Measurements from ENCODE around the gene C17orf107.

GRCh38 chr17:4900231-4901107 is 1.1 kb downstream of the C17orf107 start:
- TF ChIP-seq, protein P1, sequence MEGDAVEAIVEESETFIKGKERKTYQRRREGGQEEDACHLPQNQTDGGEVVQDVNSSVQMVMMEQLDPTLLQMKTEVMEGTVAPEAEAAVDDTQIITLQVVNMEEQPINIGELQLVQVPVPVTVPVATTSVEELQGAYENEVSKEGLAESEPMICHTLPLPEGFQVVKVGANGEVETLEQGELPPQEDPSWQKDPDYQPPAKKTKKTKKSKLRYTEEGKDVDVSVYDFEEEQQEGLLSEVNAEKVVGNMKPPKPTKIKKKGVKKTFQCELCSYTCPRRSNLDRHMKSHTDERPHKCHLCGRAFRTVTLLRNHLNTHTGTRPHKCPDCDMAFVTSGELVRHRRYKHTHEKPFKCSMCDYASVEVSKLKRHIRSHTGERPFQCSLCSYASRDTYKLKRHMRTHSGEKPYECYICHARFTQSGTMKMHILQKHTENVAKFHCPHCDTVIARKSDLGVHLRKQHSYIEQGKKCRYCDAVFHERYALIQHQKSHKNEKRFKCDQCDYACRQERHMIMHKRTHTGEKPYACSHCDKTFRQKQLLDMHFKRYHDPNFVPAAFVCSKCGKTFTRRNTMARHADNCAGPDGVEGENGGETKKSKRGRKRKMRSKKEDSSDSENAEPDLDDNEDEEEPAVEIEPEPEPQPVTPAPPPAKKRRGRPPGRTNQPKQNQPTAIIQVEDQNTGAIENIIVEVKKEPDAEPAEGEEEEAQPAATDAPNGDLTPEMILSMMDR (IDR thresholded peaks at IDR 0.05), result no peak
- TF ChIP-seq EZH2 (IDR thresholded peaks at IDR 0.05) (no peak), EZH2phosphoT487 (IDR thresholded peaks at IDR 0.05) (no peak)
